ENCODE data around the gene RANBP17. TPM values are rescaled to one million over a fixed set of nuclear protein-coding genes. Genes with fewer than 3 reads are reported as not detected.
"Not testable (repeated sequence)": the region's sequence is repeated elsewhere in the genome, so short reads cannot be mapped to it uniquely, and the experiment has no call there.

RANBP17 gene
- total RNA-seq, 4 donors from 2014 or later: 10.2 to 13.8 (median 10.9) TPM

- intact Hi-C loops (cut with DNase I; ENCODE audit: low total_unique reads) (no loop called here), in situ Hi-C loops (cut with MboI; ENCODE audit: low pct_ligation_motif_present in 1 of 4, low pct_unique_long_range_greater_than_20kb in 1 of 4, low sequenced_read_pairs in 3 of 4) (no loop called here)
- Histone ChIP-seq H3K27me3 (no peaks in the 10 kb centered on the region), H3K9me3 (no peaks in the 10 kb centered on the region), H3K36me3 (no peaks in the 10 kb centered on the region), H3K27ac (no peak overlapping the region), H3K4me1 (no peaks in the 10 kb centered on the region), H3K4me3 (no peak overlapping the region)
- 74 to 81% methylated on average over 4 of the region's 4 CpGs for WGBS, 2 donors (ENCODE audit: low coverage in 1 of 2)
- TF ChIP-seq CTCF (IDR thresholded peaks at IDR 0.05) (no peak), POLR2AphosphoS5 (IDR thresholded peaks at IDR 0.05) (no peak), POLR2A (IDR thresholded peaks at IDR 0.05) (no peak), EP300 (IDR thresholded peaks at IDR 0.05; ENCODE audit: low read depth) (no peak)
- DNase-seq: no peak
Observed at GRCh38 chr5:171168171-171168570, 306.4 kb downstream of the RANBP17 start.

GRCh38 chr5:171174960-171175359 lies 313.1 kb downstream of the RANBP17 start:
- 92 to 93% methylated on average over 2 of the region's 2 CpGs for WGBS, 2 donors (ENCODE audit: low coverage in 1 of 2)
- H3K27me3 ChIP-seq; H3K4me3 ChIP-seq; DNase-seq; intact Hi-C loops (cut with DNase I; ENCODE audit: low total_unique reads); in situ Hi-C loops (cut with MboI; ENCODE audit: low pct_ligation_motif_present in 1 of 4, low pct_unique_long_range_greater_than_20kb in 1 of 4, low sequenced_read_pairs in 3 of 4); H3K27ac ChIP-seq; H3K9me3 ChIP-seq; H3K36me3 ChIP-seq; H3K4me1 ChIP-seq: not testable (repeated sequence)

GRCh38 chr5:171175746-171176145 lies 313.9 kb downstream of the RANBP17 start:
- 80 to 100% methylated on average over 2 to 3 of the region's 3 CpGs for WGBS, 2 donors (ENCODE audit: low coverage in 1 of 2)

GRCh38 chr5:171178190-171178589 lies 316.4 kb downstream of the RANBP17 start:
- DNase-seq; H3K27me3 ChIP-seq; H3K4me1 ChIP-seq; intact Hi-C loops (cut with DNase I; ENCODE audit: low total_unique reads); H3K27ac ChIP-seq; H3K36me3 ChIP-seq; in situ Hi-C loops (cut with MboI; ENCODE audit: low pct_ligation_motif_present in 1 of 4, low pct_unique_long_range_greater_than_20kb in 1 of 4, low sequenced_read_pairs in 3 of 4); H3K9me3 ChIP-seq; H3K4me3 ChIP-seq: not testable (repeated sequence)
- 60 to 93% methylated on average over 1 to 5 of the region's 5 CpGs for WGBS, 2 donors (ENCODE audit: low coverage in 1 of 2)

More at GRCh38 chr5:171175746-171176145, 313.9 kb downstream of the RANBP17 start:
- no peaks in the 10 kb centered on the region for H3K9me3 ChIP-seq
- TF ChIP-seq POLR2A (IDR thresholded peaks at IDR 0.05) (no peak), EP300 (IDR thresholded peaks at IDR 0.05; ENCODE audit: low read depth) (no peak), POLR2AphosphoS5 (IDR thresholded peaks at IDR 0.05) (no peak), CTCF (IDR thresholded peaks at IDR 0.05) (no peak)
- intact Hi-C loops (cut with DNase I; ENCODE audit: low total_unique reads) (no loop called here), in situ Hi-C loops (cut with MboI; ENCODE audit: low pct_ligation_motif_present in 1 of 4, low pct_unique_long_range_greater_than_20kb in 1 of 4, low sequenced_read_pairs in 3 of 4) (no loop called here)
- no peaks in the 10 kb centered on the region for H3K27me3 ChIP-seq
- no peaks in the 10 kb centered on the region for H3K4me1 ChIP-seq
- no peaks in the 10 kb centered on the region for H3K36me3 ChIP-seq
- H3K27ac ChIP-seq: no peak overlapping the region
- no peak for DNase-seq
- H3K4me3 ChIP-seq: no peak overlapping the region

- intact Hi-C loops (cut with DNase I; ENCODE audit: low total_unique reads): no loop called here
- no peak for DNase-seq
- Histone ChIP-seq H3K27ac (no peak overlapping the region), H3K27me3 (no peaks in the 10 kb centered on the region), H3K9me3 (no peaks in the 10 kb centered on the region), H3K4me1 (no peaks in the 10 kb centered on the region), H3K36me3 (no peaks in the 10 kb centered on the region), H3K4me3 (no peak overlapping the region)
- in situ Hi-C loops (cut with MboI; ENCODE audit: low pct_ligation_motif_present in 1 of 4, low pct_unique_long_range_greater_than_20kb in 1 of 4, low sequenced_read_pairs in 3 of 4): no loop called here
- TF ChIP-seq POLR2AphosphoS5 (IDR thresholded peaks at IDR 0.05) (no peak), POLR2A (IDR thresholded peaks at IDR 0.05) (no peak), EP300 (IDR thresholded peaks at IDR 0.05; ENCODE audit: low read depth) (no peak), CTCF (IDR thresholded peaks at IDR 0.05) (no peak)
- 34 to 56% methylated on average over 3 to 4 of the region's 4 CpGs for WGBS, 2 donors (ENCODE audit: low coverage in 1 of 2)
Observed at GRCh38 chr5:171188016-171188415, 326.2 kb downstream of the RANBP17 start.
